Left forelimb (tissue), 1 donor: ENCODE data around the gene ADAMTS3.
"Not testable (repeated sequence)": the region's sequence is repeated elsewhere in the genome, so short reads cannot be mapped to it uniquely, and the experiment has no call there.

Source experiments
- DNase-seq: peaks from one replicate; pipeline ENCODE4 v3.0.0-alpha.2; 2018; ENCODE audit warnings: low spot score

ADAMTS3 gene

DNA sequence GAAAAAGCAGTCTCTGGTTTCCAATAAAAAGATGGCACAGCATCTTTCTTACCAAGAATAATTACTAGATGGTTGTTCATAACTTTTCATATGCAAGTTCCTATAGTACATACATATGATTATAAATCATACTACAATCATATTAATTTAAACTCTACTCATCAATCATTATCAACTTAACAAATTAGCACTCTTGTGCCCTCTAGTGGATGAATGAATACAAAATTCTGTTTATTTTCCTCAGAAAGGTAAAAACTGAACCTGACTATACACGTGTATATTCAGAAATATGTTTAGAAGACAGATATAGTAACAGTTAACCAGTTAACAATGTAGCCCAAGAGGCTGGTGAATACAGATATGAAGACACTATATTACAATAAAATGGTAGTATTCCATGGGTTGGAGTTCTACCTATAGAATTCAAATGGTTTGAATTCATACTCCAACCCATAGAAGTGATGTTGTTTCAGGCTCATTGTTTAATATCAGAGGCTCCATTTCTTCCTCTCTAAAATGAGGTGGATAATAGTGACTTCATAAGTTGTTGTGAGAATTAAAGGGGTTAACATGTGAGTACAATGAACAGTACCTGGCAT is 100.0 kb downstream of the ADAMTS3 start:
- DNase-seq = no peak

DNA sequence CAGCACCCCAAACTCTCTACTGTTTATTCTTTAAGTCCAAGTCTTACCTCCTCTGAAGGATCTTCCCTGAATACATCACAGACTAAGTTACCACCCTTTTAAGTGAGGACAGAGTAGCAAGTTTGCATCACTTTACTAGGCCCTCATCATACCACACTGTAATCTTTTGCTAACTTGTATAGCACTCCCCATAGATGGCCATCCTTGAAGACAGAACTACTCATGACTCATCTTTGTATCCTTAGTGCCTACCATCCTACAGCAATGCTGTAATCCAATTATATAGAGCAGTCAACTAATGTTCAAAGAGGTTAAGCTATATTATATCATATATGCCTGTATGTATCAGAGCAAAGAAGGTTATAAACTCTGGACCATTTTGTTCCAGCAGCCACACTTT is 101.4 kb downstream of the ADAMTS3 start:
- no peak for DNase-seq

DNA sequence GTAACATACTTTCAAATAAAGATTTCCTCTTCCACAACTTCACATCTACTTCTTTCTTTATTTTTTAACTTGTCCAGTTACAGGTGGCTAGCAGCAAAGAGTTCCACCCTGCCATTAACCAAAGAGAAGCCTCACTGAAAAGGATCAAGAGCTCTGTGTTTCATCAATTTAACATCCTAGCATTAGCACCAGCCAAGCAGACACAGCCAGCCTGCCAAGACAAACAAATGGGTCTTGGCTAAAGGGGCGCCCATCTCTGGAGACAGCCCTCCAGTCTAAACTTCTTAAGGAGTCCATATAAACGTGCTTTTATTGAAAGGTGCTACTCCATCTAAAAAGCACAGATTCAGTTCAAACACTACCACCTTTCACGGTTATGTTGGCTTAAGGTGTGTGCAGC is 105.3 kb downstream of the ADAMTS3 start:
- no peak for DNase-seq

DNA sequence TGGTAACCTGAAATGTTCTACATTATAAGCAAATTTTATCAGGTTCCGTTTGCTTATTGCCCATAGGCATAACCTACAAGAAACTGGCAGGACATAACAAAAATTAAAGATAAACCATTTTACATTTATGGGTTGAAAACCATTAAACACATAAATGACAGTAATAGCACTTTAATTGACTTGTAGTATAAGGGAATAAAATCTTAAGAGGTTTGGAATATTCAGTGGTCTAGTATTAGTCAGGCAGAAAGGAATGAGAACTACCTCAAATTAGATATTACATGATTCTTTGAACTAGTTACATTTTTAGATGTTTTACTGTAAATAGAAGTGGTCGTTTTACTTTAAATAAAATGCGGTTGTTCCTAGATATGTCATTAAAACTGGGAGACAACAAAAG is 111.9 kb downstream of the ADAMTS3 start:
- DNase-seq = no peak

- DNase-seq = no peak
Observed at GRCh38 chr4:72451349-72451748, 117.7 kb downstream of the ADAMTS3 start.

DNA sequence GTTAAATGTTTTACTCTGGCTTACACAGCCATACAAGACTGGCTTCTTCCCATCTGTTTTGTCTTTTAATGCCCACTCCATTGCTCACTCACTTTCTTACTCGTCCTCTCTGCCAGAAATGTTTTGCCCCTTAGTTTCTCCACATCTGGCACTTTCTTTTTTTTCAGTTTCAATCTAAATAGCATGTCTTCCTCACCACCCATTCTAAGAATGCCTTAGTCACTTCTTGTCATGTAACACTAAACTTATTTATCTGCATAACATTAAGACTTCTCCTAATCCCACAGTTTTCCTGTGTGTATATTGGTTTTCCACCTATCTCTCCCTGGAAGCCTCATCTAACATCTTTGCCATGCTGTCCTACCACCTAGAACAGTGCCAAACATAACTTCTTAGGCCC is 119.3 kb downstream of the ADAMTS3 start:
- DNase-seq = no peak

DNA sequence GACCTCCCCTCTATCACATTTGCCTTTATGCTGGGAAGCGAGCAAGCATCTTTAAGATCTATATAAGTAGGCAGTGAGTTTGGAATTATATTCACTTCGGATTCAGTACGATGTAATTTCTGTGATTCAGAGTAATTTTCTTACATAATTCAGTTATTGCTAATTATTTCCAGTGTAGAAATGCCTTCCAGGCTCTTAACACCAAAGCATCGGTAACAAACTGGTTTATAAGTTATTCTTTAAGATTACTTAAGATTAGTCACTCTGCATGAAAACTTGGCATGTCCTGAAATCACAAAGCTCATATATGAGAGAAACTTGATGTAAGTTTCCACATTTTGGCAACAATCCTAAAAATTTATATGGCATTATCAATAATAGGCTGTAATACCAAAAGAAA is 120.8 kb downstream of the ADAMTS3 start:
- DNase-seq = no peak

DNA sequence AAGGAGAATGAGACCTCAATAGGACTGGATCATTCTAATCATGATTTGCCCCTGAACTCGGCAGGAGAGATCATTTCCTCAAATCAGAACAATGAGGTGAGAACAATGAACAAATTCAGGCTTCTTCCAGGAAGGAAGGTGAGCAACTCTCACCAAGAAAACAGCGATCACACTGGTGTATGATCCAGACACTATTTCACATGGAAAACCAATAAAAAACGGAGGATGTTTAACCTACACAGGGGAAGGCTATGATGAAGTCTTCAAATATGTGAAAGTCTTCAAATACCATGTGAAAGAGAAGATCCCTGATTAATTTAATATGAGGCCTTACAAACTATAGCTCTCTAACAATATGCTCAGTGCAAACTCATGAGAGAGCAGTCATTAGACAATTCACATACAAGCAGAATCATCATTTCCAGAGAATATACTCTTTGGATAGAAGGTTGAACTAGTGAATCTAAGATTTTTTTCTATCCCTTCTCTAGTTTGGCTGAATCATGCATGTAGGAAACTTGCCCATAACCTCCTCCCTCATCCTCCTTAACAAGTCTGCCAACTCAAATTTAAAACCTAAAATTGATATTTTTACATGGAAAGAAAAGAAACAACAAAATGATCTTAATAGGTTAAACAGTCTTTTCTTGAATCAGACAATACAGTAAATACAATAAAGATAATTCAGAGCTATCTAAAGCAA is 122.5 kb downstream of the ADAMTS3 start:
- no peak for DNase-seq

GRCh38 chr4:72444092-72444491 is 124.9 kb downstream of the ADAMTS3 start:
- no peak for DNase-seq

DNA sequence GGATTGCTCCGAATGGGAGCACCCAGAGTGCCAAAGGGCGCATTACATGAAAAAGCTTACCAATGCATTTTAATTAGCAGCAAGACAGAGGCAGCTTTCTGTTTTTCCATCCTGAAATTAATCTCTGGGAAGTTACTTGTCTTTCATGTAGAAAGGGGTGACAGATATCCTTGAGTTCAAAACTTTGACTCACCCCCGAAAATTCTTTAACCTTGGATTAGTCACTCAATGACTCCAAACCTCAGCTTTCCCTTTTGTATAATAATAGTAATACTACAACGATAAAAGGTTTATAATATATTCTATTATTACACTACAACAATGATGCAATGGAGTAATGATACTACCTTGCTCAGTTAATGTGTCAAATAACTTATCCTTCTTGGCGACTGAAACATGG is 126.3 kb downstream of the ADAMTS3 start:
- no peak for DNase-seq

GRCh38 chr4:72442147-72442546 is 126.9 kb downstream of the ADAMTS3 start:
- DNase-seq = no peak

DNA sequence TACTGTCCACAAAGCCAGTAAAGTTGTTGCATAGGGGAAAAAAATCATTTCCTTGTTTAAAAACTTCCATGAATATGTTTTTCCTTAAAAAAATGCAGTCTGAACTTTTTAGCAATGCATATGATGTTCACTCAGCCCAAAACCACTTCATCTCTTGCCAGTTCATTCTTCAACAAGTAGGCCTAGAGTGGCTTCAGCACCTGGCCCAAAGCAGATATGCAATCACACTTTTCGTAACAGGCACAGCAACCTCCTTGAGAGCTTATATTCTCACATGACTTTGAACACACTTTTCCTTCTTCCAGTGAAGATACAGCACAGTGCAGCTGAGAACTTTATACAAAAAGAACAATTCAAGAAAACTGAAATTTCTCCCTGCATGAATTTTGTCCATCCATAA is 128.6 kb downstream of the ADAMTS3 start:
- no peak for DNase-seq

GRCh38 chr4:72432975-72433374 is 136.0 kb downstream of the ADAMTS3 start:
- DNase-seq = no peak

DNA sequence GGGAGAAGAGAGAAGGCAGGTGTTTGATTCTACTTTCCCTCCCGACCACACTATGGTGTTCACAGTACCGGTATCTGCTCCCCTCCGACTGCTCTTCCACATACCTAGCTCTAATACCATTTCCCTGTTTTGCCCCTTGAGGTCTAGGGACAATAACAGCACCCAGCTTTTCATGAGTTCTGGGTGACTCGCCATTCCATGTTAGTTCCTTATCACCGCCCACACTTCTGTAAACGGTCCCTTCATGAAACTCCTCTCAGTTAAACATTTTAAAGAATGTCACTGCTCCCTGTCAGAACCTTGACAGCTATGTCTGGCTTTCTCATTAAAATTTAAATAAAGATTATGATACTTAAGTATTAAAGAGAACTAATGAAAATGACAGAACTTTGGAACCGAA is 136.7 kb downstream of the ADAMTS3 start:
- DNase-seq = no peak

- DNase-seq = no peak
Observed at GRCh38 chr4:72430988-72431387, 138.0 kb downstream of the ADAMTS3 start.

GRCh38 chr4:72430050-72430449 is 139.0 kb downstream of the ADAMTS3 start:
- no peak for DNase-seq

DNA sequence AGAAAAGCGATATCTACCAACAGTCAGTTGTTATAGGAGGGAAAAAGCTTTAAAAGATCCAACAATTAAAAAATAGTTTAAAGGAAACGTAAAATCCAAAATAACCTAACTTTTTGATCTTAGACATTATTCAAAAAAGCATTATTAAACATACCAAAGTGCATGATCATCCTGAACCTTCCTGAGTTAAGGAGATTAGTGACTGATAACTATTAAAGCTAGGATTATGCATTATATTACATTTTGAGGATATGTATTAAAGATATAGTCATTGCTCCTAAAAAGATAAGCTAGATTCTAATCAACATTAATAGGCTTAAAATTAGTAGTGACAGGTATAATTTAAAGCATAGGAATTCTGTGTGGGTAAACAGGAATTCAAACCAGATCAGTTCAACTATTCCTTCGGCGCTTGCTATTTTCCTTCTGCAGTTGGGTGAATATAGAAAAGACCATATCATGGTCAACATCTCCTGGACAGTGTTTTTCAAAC is 139.6 kb downstream of the ADAMTS3 start:
- DNase-seq = no peak

DNA sequence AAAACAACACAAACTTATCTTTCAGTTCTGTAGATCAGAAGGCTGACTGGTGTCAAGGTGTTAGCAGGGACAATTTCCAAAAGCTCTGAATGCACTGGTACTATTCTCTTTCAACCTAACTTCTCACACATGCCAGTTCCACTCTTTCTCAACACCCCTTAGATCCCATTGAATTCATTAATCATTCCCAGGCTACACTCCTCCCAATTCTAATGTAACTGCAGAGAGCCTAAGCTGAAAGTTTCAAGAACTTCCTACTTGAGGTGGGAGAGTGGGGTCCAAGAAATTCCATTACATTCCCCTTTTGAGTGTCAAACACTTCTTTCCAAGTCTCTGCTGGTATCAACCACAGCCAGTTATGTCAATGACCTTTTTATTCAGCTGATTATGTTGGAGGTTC is 142.0 kb downstream of the ADAMTS3 start:
- DNase-seq = no peak

- not testable (repeated sequence) for DNase-seq
Observed at GRCh38 chr4:72425908-72426307, 143.1 kb downstream of the ADAMTS3 start.

GRCh38 chr4:72424006-72424405 is 145.0 kb downstream of the ADAMTS3 start:
- DNase-seq = no peak

- DNase-seq = no peak
Observed at GRCh38 chr4:72422416-72422815, 146.6 kb downstream of the ADAMTS3 start.

DNA sequence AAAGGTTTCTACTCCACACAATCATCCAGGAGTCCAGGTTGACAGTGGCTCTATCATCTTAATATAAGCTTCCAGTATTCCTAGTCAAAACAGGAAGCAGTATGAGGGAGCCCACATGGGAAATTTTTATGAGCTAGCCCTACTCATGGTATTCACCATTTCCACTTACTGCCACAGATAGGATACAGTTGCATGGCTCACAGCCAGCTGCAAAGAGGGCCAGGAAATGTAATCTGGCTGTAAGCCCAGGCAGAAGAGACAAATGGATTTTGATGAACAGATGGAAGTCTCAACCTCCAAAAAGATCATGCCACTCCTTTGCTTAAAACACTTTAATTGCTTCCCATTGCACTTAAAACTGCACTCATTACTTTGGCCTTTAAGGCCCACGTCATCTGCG is 150.6 kb downstream of the ADAMTS3 start:
- peak; percentile 67 for DNase-seq

GRCh38 chr4:72410158-72410557 is 158.9 kb downstream of the ADAMTS3 start:
- DNase-seq = no peak

DNA sequence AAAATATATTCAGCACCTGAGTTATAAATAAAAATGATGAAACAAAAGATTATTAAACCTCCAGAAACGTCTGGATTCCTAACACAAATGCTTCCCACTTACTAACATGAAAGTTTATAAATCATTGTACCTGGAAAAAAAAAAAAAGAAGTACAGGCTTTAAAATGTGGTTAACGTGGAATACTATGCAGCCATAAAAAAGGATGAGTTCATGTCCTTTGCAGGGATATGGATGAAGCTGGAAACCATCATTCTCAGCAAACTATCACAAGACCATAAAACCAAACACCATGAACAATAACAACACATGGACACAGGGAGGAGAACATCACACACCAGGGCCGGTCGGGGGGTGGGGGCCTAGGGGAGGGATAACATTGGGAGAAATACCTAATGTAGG is 160.5 kb downstream of the ADAMTS3 start:
- DNase-seq = no peak
